Large intestine (tissue), 3 donors: ENCODE measurements around the gene UGT1A10. TPM values are rescaled to one million over a fixed set of nuclear protein-coding genes. Genes with fewer than 3 reads are reported as not detected.

Experiments used
- DNase-seq, 2 donors: peaks; one replicate each; pipeline versions ENCODE4 v3.0.0 to v3.0.0-alpha.2; 2013
- H3K27ac ChIP-seq: one replicate; pipeline ENCODE4 v1.5.1; 2013; ENCODE audit warnings: low read length
- H3K27me3 ChIP-seq: 2 replicates; pipeline ENCODE4 v1.6.1; 2013; ENCODE audit warnings: low read length; ENCODE audit not compliant: control insufficient read depth, insufficient read depth
- H3K36me3 ChIP-seq: 2 replicates; pipeline ENCODE4 v1.6.1; 2013; ENCODE audit warnings: low read length; ENCODE audit not compliant: control insufficient read depth, insufficient read depth
- H3K4me1 ChIP-seq: one replicate; pipeline ENCODE4 v1.6.1; 2013; ENCODE audit warnings: low read length; ENCODE audit not compliant: control insufficient read depth, insufficient read depth
- H3K4me3 ChIP-seq: one replicate; pipeline ENCODE4 v1.5.1; 2013; ENCODE audit warnings: low read length
- H3K9me3 ChIP-seq: one replicate; pipeline ENCODE4 v1.6.1; 2013; ENCODE audit warnings: mild to moderate bottlenecking, low read depth, low read length, moderate library complexity; ENCODE audit not compliant: control insufficient read depth
- WGBS: methylation state at CpG from one replicate; pipeline ENCODE4 v1.1.5; 2013; ENCODE audit warnings: low lambda C conversion rate; ENCODE audit not compliant: insufficient coverage; 5-methylcytosine and 5-hydroxymethylcytosine counted together
- polyA plus RNA-seq: library from polyadenylated mRNA; unstranded; fragments of 120-200 nt; gene quantifications from one replicate; pipeline ENCODE4 v1.2.1, GENCODE V29; 2013

UGT1A10 gene
- polyA plus RNA-seq, 1 donor, result 0.06 TPM

GRCh38 chr2:233769260-233769659, 133.0 kb downstream of the UGT1A10 start:
- H3K36me3 ChIP-seq, result no peaks in the 10 kb centered on the region
- peaks cover 3% of the 10 kb centered on the region for H3K9me3 ChIP-seq
- no peaks in the 10 kb centered on the region for H3K27me3 ChIP-seq
- H3K27ac ChIP-seq, result no peak overlapping the region
- H3K4me1 ChIP-seq, result peaks cover 6% of the 10 kb centered on the region
- no peak overlapping the region for H3K4me3 ChIP-seq
- WGBS, result 80% methylated on average over 1 of the region's 9 CpGs
- DNase-seq, result no peak

- no peaks in the 10 kb centered on the region for H3K27me3 ChIP-seq
- H3K9me3 ChIP-seq, result no peaks in the 10 kb centered on the region
- H3K36me3 ChIP-seq, result no peaks in the 10 kb centered on the region
- no peak overlapping the region for H3K4me3 ChIP-seq
- no peak for DNase-seq
- no peak overlapping the region for H3K27ac ChIP-seq
- WGBS, result 100% methylated on average over 2 of the region's 16 CpGs
- no peaks in the 10 kb centered on the region for H3K4me1 ChIP-seq
These were observed 135.9 kb downstream of the UGT1A10 start for GRCh38 chr2:233772153-233772552.

DNA sequence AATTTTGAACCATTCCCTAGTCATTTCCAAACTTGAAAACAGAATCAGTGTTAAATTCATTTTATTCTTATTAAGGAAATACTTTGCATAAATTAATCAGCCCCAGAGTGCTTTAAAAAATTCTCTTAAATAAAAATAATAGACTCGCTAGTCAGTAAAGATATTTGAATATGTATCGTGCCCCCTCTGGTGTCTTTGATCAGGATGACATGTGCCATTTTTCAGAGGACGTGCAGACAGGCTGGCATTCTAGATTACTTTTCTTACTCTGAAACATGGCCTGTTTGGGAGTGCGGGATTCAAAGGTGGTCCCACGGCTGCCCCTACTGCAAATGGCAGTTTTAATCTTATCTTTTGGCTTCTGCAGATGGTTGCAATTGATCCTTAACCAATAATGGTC, 136.3 kb downstream of the UGT1A10 start:
- no peak overlapping the region for H3K27ac ChIP-seq
- no peaks in the 10 kb centered on the region for H3K4me1 ChIP-seq
- H3K27me3 ChIP-seq, result no peaks in the 10 kb centered on the region
- H3K4me3 ChIP-seq, result no peak overlapping the region
- no peaks in the 10 kb centered on the region for H3K36me3 ChIP-seq
- no peaks in the 10 kb centered on the region for H3K9me3 ChIP-seq
- no CpG with 5 or more reads among the region's 5 CpGs for WGBS
- DNase-seq, result no peak

DNA sequence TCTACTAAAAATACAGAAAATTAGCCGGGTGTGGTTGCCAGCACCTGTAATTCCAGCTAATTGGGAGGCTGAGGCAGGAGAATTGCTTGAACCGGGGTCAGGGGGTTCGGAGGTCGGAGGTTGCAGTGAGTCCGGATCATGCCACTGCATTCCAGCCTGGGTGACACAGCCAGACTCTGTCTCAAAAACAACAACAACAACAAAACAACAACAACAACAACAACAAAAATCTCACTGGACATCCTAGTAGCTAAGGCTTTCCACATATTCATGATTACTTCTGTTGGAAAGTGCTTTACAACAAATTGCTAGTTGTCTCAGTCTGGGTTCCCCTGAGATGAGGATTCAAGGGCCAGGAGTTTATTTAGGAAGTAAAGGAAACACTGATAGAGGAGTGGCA, 137.6 kb downstream of the UGT1A10 start:
- H3K27ac ChIP-seq, result no peak overlapping the region
- no CpG with 5 or more reads among the region's 5 CpGs for WGBS
- DNase-seq, result no peak

DNA sequence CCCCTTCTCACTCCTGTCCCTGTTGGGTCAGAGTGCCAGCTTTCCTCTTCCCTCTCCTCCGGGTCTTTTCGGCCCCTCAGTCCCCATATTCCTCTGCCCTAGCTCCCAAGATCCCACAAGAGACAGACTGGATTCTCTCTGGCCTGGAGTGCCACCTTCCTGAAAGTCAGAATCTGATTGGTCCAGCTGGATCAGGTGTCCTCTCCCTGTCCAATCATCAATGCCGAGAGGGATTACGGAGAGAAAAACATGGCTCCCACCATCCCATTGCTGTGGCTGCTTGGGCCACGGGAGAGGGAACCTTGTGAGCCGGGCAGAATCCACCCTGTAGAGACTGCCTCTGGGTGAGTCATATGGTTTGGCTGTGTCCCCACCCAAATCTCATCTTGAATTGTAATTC, 139.2 kb downstream of the UGT1A10 start:
- no peaks in the 10 kb centered on the region for H3K27me3 ChIP-seq
- no CpG with 5 or more reads among the region's 6 CpGs for WGBS
- no peak for DNase-seq
- H3K4me1 ChIP-seq, result no peaks in the 10 kb centered on the region
- no peak overlapping the region for H3K27ac ChIP-seq
- no peaks in the 10 kb centered on the region for H3K36me3 ChIP-seq
- no peak overlapping the region for H3K4me3 ChIP-seq
- no peaks in the 10 kb centered on the region for H3K9me3 ChIP-seq

More for the DNA sequence above, 137.6 kb downstream of the UGT1A10 start:
- Histone ChIP-seq H3K9me3 (no peaks in the 10 kb centered on the region), H3K36me3 (no peaks in the 10 kb centered on the region), H3K27me3 (no peaks in the 10 kb centered on the region), H3K4me1 (no peaks in the 10 kb centered on the region), H3K4me3 (no peak overlapping the region)

DNA sequence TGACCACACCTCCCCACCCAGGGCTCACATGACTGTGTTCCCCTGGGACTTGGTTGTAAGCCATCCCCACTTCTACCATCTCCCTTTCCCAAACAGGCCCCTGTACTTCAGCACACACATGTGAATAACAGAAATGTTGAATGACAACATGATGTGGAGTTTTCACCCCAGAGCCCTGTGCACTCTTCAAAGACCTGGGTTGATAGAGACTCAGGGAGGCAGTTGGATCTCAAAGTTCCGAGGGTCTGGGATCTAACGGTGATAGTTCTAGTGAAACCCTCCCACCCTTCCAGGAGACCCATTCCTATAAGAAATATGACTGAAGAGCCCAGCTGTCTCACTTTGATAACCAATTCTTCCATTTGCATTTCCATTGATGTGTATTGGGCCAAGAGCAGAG, 141.8 kb downstream of the UGT1A10 start, which contains the start of gene MROH2A:
TSS of gene MROH2A (plus strand) at position 301 of the 400 bp plus-strand sequence. CDS start 1,029 bp downstream, outside the sequence.
- Histone ChIP-seq H3K36me3 (no peaks in the 10 kb centered on the region), H3K9me3 (no peaks in the 10 kb centered on the region), H3K27ac (no peak within 1 kb of the TSS), H3K27me3 (no peaks in the 10 kb centered on the region), H3K4me1 (no peaks in the 10 kb centered on the region), H3K4me3 (no peak within 1 kb of the TSS)
- DNase-seq, result no peak
- no CpG with 5 or more reads among the region's 2 CpGs for WGBS

GRCh38 chr2:233779722-233780121, 143.5 kb downstream of the UGT1A10 start:
- Histone ChIP-seq H3K9me3 (no peaks in the 10 kb centered on the region), H3K4me1 (no peaks in the 10 kb centered on the region), H3K4me3 (no peak overlapping the region), H3K36me3 (no peaks in the 10 kb centered on the region), H3K27me3 (no peaks in the 10 kb centered on the region), H3K27ac (no peak overlapping the region)
- WGBS, result no CpG with 5 or more reads among the region's 4 CpGs
- DNase-seq, result no peak

GRCh38 chr2:233780771-233781170, 144.5 kb downstream of the UGT1A10 start:
- H3K4me3 ChIP-seq, result no peak overlapping the region
- no peaks in the 10 kb centered on the region for H3K4me1 ChIP-seq
- H3K36me3 ChIP-seq, result no peaks in the 10 kb centered on the region
- DNase-seq, result no peak
- H3K27ac ChIP-seq, result no peak overlapping the region
- H3K27me3 ChIP-seq, result no peaks in the 10 kb centered on the region
- 60% methylated on average over 1 of the region's 4 CpGs for WGBS
- no peaks in the 10 kb centered on the region for H3K9me3 ChIP-seq

GRCh38 chr2:233789554-233789953, 153.3 kb downstream of the UGT1A10 start:
- peaks cover 14% of the 10 kb centered on the region for H3K4me1 ChIP-seq
- H3K9me3 ChIP-seq, result no peaks in the 10 kb centered on the region
- H3K36me3 ChIP-seq, result no peaks in the 10 kb centered on the region
- H3K27me3 ChIP-seq, result no peaks in the 10 kb centered on the region
- DNase-seq, result no peak
- WGBS, result no CpG with 5 or more reads among the region's 7 CpGs
- no peak overlapping the region for H3K4me3 ChIP-seq
- no peak overlapping the region for H3K27ac ChIP-seq

GRCh38 chr2:233791151-233791882, 155.1 kb downstream of the UGT1A10 start:
- H3K27ac ChIP-seq, result no peak overlapping the region
- WGBS, result 89% methylated on average over 3 of the region's 18 CpGs
- H3K9me3 ChIP-seq, result no peaks in the 10 kb centered on the region
- H3K4me3 ChIP-seq, result no peak overlapping the region
- H3K36me3 ChIP-seq, result no peaks in the 10 kb centered on the region
- DNase-seq, result no peak
- no peaks in the 10 kb centered on the region for H3K27me3 ChIP-seq
- H3K4me1 ChIP-seq, result peaks cover 14% of the 10 kb centered on the region

DNA sequence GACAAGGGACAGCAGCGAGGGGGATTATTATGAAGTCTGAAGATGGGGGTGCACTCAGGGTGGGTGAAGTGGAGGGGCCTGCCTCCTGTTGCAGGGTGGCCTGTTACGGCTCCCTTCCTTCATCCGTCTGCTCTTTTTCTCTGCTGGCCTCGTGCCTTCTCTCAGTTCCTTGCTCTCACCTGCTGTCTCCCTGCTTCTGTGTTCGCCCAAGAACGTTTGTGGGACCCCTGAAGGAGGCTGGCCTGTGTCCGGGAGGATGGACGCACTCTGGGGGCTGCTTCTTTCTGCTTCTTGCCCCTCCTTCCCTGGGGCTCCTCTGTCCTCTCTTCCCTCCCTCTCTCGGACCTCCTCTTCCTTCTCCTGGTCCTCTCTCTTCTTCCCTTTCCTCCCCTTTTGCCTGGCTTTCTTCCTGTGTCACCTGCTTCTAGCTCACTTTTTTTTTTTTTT, 155.7 kb downstream of the UGT1A10 start:
- H3K27ac ChIP-seq, result no peak overlapping the region
- H3K36me3 ChIP-seq, result no peaks in the 10 kb centered on the region
- H3K9me3 ChIP-seq, result no peaks in the 10 kb centered on the region
- no peak overlapping the region for H3K4me3 ChIP-seq
- H3K27me3 ChIP-seq, result no peaks in the 10 kb centered on the region
- peaks cover 14% of the 10 kb centered on the region for H3K4me1 ChIP-seq
- no peak for DNase-seq
- 88% methylated on average over 1 of the region's 9 CpGs for WGBS
